GM12878 (cell line): ENCODE measurements around the gene IQCC. TPM values are rescaled to one million over a fixed set of nuclear protein-coding genes. Genes with fewer than 3 reads are reported as not detected.
A peak's percentile ranks its signal among the peaks of the same experiment; 100 is the strongest.

Experiments used
- ATAC-seq: fragments of 200-7000 bp; cut with Tn5 transposase; 3 replicates; pipeline ENCODE4 v1.9.1; 2020; ENCODE audit warnings: mild to moderate bottlenecking, moderate library complexity
- Bru-seq: library from RNA; stranded (reverse); fragments of 400-500 nt; gene quantifications from one replicate; lab custom pipeline; 2021; lab: Mats Ljungman, UMichigan
- BruChase-seq, 2 experiments: library from RNA; stranded (reverse); fragments of 400-500 nt; gene quantifications; one replicate each; lab custom pipeline; 2021; lab: Mats Ljungman, UMichigan
- BruUV-seq: library from RNA; stranded (reverse); fragments of 400-500 nt; replicated peaks from 2 replicates; lab custom pipeline; 2021; lab: Mats Ljungman, UMichigan
- CTCF ChIA-PET: fragments of 300-600 bp; sonication (Branson Sonifier 250); formaldehyde crosslinking; extraction: SDS; loops from one replicate; lab custom pipeline; 2021; ENCODE audit warnings: inconsistent platforms; lab: Yijun Ruan, JAX
- POLR2A ChIA-PET: fragments of 350-600 bp; formaldehyde crosslinking; extraction: SDS; loops from one replicate; lab custom pipeline; 2021; ENCODE audit warnings: inconsistent platforms; lab: Charles Lee
- RAD21 ChIA-PET: fragments of 300-600 bp; sonication (Branson Sonifier 250); formaldehyde crosslinking; loops from one replicate; lab custom pipeline; 2023; ENCODE audit warnings: antibody characterized with exemption; ENCODE audit not compliant: unreplicated experiment; lab: Charles Lee
- SMC1A ChIA-PET: fragments of 300-600 bp; sonication (Branson Sonifier 250); formaldehyde crosslinking; loops from one replicate; lab custom pipeline; 2023; ENCODE audit not compliant: unreplicated experiment, uncharacterized antibody; lab: Charles Lee
- DNase-seq: peaks from one replicate; pipeline ENCODE4 v3.0.0-alpha.2; 2011; ENCODE audit warnings: low read depth, low spot score
- FAIRE-seq: peaks from 3 replicates; lab custom pipeline; 2011; peaks lifted over from hg19 to GRCh38; lab: Jason Lieb, UNC
- H2AFZ ChIP-seq: 2 replicates; pipeline ENCODE4 v1.6.0; 2011; ENCODE audit warnings: low read depth, low read length, control low read depth; ENCODE audit not compliant: control insufficient read depth
- H3K27ac ChIP-seq: 2 replicates; pipeline ENCODE4 v1.5.1; 2011; ENCODE audit warnings: control low read depth; ENCODE audit not compliant: control insufficient read depth, insufficient read depth
- H3K27me3 ChIP-seq, 2 experiments: replicated peaks in 1 of 2; 2 replicates each; pipeline versions ENCODE4 v1.6.0 to v1.6.1; 2011; ENCODE audit warnings: low read length in 1 of 2; ENCODE audit not compliant: control insufficient read depth in 2 of 2, insufficient read depth in 2 of 2
- H3K36me3 ChIP-seq, 2 experiments: 2 replicates each; pipeline ENCODE4 v1.5.1; 2011; ENCODE audit warnings: low read length in 1 of 2; ENCODE audit not compliant: control insufficient read depth in 2 of 2, insufficient read depth in 2 of 2
- H3K4me1 ChIP-seq: 2 replicates; pipeline ENCODE4 v1.6.1; 2011; ENCODE audit warnings: mild to moderate bottlenecking, low read length, moderate library complexity, mixed read lengths; ENCODE audit not compliant: control insufficient read depth, insufficient read depth
- H3K4me2 ChIP-seq: 2 replicates; pipeline ENCODE4 v1.6.0; 2011; ENCODE audit warnings: control low read depth; ENCODE audit not compliant: control insufficient read depth, insufficient read depth
- H3K4me3 ChIP-seq: fragments of 200-600 bp; sonication (generic); 2 replicates; pipeline ENCODE4 v1.5.1; 2016
- H3K79me2 ChIP-seq: 2 replicates; pipeline ENCODE4 v1.6.0; 2011; ENCODE audit warnings: low read length; ENCODE audit not compliant: control insufficient read depth, insufficient read depth
- H3K9ac ChIP-seq: 2 replicates; pipeline ENCODE4 v1.8.0; 2011; ENCODE audit warnings: low read length, control low read depth, mixed read lengths; ENCODE audit not compliant: control insufficient read depth, insufficient read depth
- H3K9me3 ChIP-seq: replicated peaks from 3 replicates; pipeline ENCODE4 v1.5.1; 2011; ENCODE audit warnings: mild to moderate bottlenecking, low read length; ENCODE audit not compliant: control insufficient read depth, insufficient read depth
- H4K20me1 ChIP-seq: 2 replicates; pipeline ENCODE4 v1.6.0; 2011; ENCODE audit not compliant: control insufficient read depth, insufficient read depth
- ATF7 ChIP-seq: fragments of 450-650 bp; IDR thresholded peaks from 2 replicates; pipeline ENCODE4 v1.6.1; 2016; ENCODE audit warnings: low read depth, mild to moderate bottlenecking
- BACH1 ChIP-seq: fragments of 450-650 bp; IDR thresholded peaks from 2 replicates; pipeline ENCODE4 v1.6.1; 2017; ENCODE audit warnings: mild to moderate bottlenecking, borderline replicate concordance
- BMI1 ChIP-seq: fragments of 450-650 bp; IDR thresholded peaks from 2 replicates; pipeline ENCODE4 v1.6.1; 2016; ENCODE audit warnings: mild to moderate bottlenecking, moderate library complexity, borderline replicate concordance
- GABPA ChIP-seq: IDR thresholded peaks from 2 replicates; pipeline ENCODE4 v1.6.1; 2014; ENCODE audit warnings: antibody characterized with exemption, low read depth, mild to moderate bottlenecking, inconsistent platforms
- IKZF1 ChIP-seq: fragments of 450-650 bp; conservative IDR thresholded peaks from 2 replicates; pipeline ENCODE4 v1.6.1; 2017; ENCODE audit warnings: antibody characterized with exemption, mild to moderate bottlenecking
- KAT2A ChIP-seq: conservative IDR thresholded peaks from 2 replicates; pipeline ENCODE4 v1.6.1; 2011; ENCODE audit warnings: low read depth, low read length; ENCODE audit not compliant: control insufficient read depth
- MEF2A ChIP-seq: IDR thresholded peaks from 2 replicates; pipeline ENCODE4 v1.6.1; 2011; ENCODE audit warnings: low read depth, mild to moderate bottlenecking, low read length, moderate library complexity; ENCODE audit not compliant: insufficient read depth
- MXI1 ChIP-seq: fragments of 150-350 bp; IDR thresholded peaks from 2 replicates; pipeline ENCODE4 v1.6.1; 2011; ENCODE audit warnings: low read depth, mild to moderate bottlenecking, inconsistent platforms, low read length, improper control_type of control experiment
- PKNOX1 ChIP-seq: fragments of 450-650 bp; IDR thresholded peaks from 2 replicates; pipeline ENCODE4 v1.6.1; 2016; ENCODE audit warnings: mild to moderate bottlenecking
- POU2F2 ChIP-seq: IDR thresholded peaks from 3 replicates; pipeline ENCODE4 v1.6.1; 2011; ENCODE audit warnings: low read depth, mild to moderate bottlenecking, low read length, borderline replicate concordance
- SMAD1 ChIP-seq: fragments of 450-650 bp; IDR thresholded peaks from 2 replicates; pipeline ENCODE4 v1.6.1; 2018; ENCODE audit warnings: mild to moderate bottlenecking, low read depth; ENCODE audit not compliant: partially characterized antibody
- SMARCA5 ChIP-seq: fragments of 450-650 bp; IDR thresholded peaks from 2 replicates; pipeline ENCODE4 v1.6.1; 2017; ENCODE audit warnings: mild to moderate bottlenecking
- STAT3 ChIP-seq: IDR thresholded peaks from 2 replicates; pipeline ENCODE4 v1.6.1; 2011; ENCODE audit warnings: low read depth, low read length, improper control_type of control experiment
- TCF7 ChIP-seq: IDR thresholded peaks from 2 replicates; pipeline ENCODE4 v1.6.1; 2014; ENCODE audit warnings: antibody characterized with exemption, borderline replicate concordance
- ZNF622 ChIP-seq: fragments of 450-650 bp; IDR thresholded peaks from 2 replicates; pipeline ENCODE4 v1.6.1; 2017; ENCODE audit warnings: mild to moderate bottlenecking, inconsistent platforms
- WGBS: methylation state at CpG from one replicate; pipeline ENCODE4 v1.1.6; 2016; ENCODE audit warnings: low lambda C conversion rate; ENCODE audit not compliant: insufficient replicate concordance, insufficient coverage; ENCODE audit errors: missing lambda C conversion rate; 5-methylcytosine and 5-hydroxymethylcytosine counted together
- in situ Hi-C: fragments of 300-500 bp; cut with MboI; formaldehyde crosslinking; loops from 9 replicates; pipeline ENCODE4 v1.14.3; 2018; ENCODE audit warnings: mixed read lengths
- intact Hi-C: fragments of 100-400 bp; cut with micrococcal nuclease; formaldehyde crosslinking; loops from one replicate; pipeline ENCODE4 v1.14.2; 2022; ENCODE audit not compliant: unreplicated experiment
- long read RNA-seq, 2 experiments: library from polyadenylated mRNA; unstranded; transcript quantifications; one replicate each; pipeline ENCODE4 v2.0.0, GENCODE V29; 2019 to 2020
- polyA minus RNA-seq, 3 experiments: library from RNA; depleted of rRNA, polyadenylated mRNA; stranded (reverse); fragments of >200 nt; gene quantifications; 2 replicates each; pipeline ENCODE4 v1.2.3, GENCODE V29; 2011
- polyA plus RNA-seq, 11 experiments: library from polyadenylated mRNA; depleted of rRNA in 4 of 11; unstranded in 6 of 11; stranded (reverse) in 5 of 11; fragments of >200 nt; fragmentation: Nextera tagmentation in 4 of 11; fragmentation: Illumina TruSeq in 1 of 11; extraction: Ambion mirVana in 4 of 11; extraction: Trizol in 1 of 11; gene quantifications; 1 replicate in 1 of 11; 2 replicates in 10 of 11; pipeline versions ENCODE4 v1.2.1 to v1.2.3, GENCODE V29; 2011 to 2016; ENCODE audit warnings: inconsistent platforms in 2 of 11, missing spikeins in 2 of 11, low read depth in 1 of 11
- total RNA-seq, 4 experiments: library from RNA; depleted of rRNA in 3 of 4; stranded (reverse); fragments of >200 nt in 3 of 4; fragmentation: Illumina TruSeq in 1 of 4; extraction: Trizol in 1 of 4; gene quantifications; 2 replicates each; pipeline versions ENCODE4 v1.2.1 to v1.2.3, GENCODE V29; 2013 to 2021
- TF ChIP-seq, protein P1 (sequence below), 3 experiments: IDR thresholded peaks in 2 of 3; conservative IDR thresholded peaks in 1 of 3; 2 replicates each; pipeline ENCODE4 v1.5.1; 2011; ENCODE audit warnings: low read depth in 3 of 3, low read length in 3 of 3, mild to moderate bottlenecking in 3 of 3, control low read depth in 2 of 3, moderate library complexity in 2 of 3, inconsistent platforms in 1 of 3, mixed read lengths in 1 of 3; ENCODE audit not compliant: control insufficient read depth in 2 of 3, insufficient read depth in 1 of 3; ENCODE audit errors: extremely low read depth in 1 of 3

IQCC gene
- total RNA-seq (2013; cell fraction: nucleolus; rRNA removed) = 7.0 and 8.8 TPM in 2 replicates
- total RNA-seq (2014; rRNA removed) = 5.1 and 5.2 TPM in 2 replicates
- 5.3 and 5.6 TPM in 2 replicates for total RNA-seq (2014; rRNA removed; fragmentation: Illumina TruSeq; extraction: Trizol)
- 2.9 and 3.3 TPM in 2 replicates for total RNA-seq (2021)
- polyA plus RNA-seq (2011; ENCODE audit: low read depth) = 1.0 TPM
- polyA plus RNA-seq (2011; rRNA removed) = 3.1 and 4.1 TPM in 2 replicates
- 3.7 and 5.7 TPM in 2 replicates for polyA plus RNA-seq (2011; cell fraction: cytosol; rRNA removed)
- polyA plus RNA-seq (2011; cell fraction: nucleus; rRNA removed) = 6.7 and 8.0 TPM in 2 replicates
- 2.3 and 2.4 TPM in 2 replicates for polyA plus RNA-seq (2012)
- 6.8 and 7.5 TPM in 2 replicates for polyA plus RNA-seq (2014; fragmentation: Illumina TruSeq; extraction: Trizol)
- polyA plus RNA-seq (2014; fragmentation: Nextera tagmentation; extraction: Ambion mirVana) = 1 to 10 TPM; 2.1 to 3.8 TPM
- polyA plus RNA-seq (2014; rRNA removed) = 5.5 and 6.4 TPM in 2 replicates
- polyA plus RNA-seq (2016; fragmentation: Nextera tagmentation; extraction: Ambion mirVana) = 1 to 10 TPM; 4.8 to 5.1 TPM
- polyA minus RNA-seq (2011; rRNA and poly(A)+ RNA removed) = 3.1 and 5.3 TPM in 2 replicates
- 1.1 and 1.6 TPM in 2 replicates for polyA minus RNA-seq (2011; cell fraction: cytosol; rRNA and poly(A)+ RNA removed)
- 4.1 and 6.5 TPM in 2 replicates for polyA minus RNA-seq (2011; cell fraction: nucleus; rRNA and poly(A)+ RNA removed)
- percentile 64 among the genes with signal in this experiment for Bru-seq, nascent RNA
- BruChase-seq, experiment 1, labeled RNA remaining after a 6-hour chase = percentile 67 among the genes with signal in this experiment
- BruChase-seq, experiment 2, labeled RNA remaining after a 2-hour chase = percentile 63 among the genes with signal in this experiment
- long read RNA-seq, experiment 1 = 0 reads
- long read RNA-seq, experiment 2, transcript IQCC-201 (5 exons, 2,027 nt) = major isoform, 6 of 10 reads
- long read RNA-seq, experiment 2, partial matches to known transcripts = 0 of 10 reads
- long read RNA-seq, experiment 2, other reads (novel, unspliced or antisense) = 0 of 10 reads

DNA sequence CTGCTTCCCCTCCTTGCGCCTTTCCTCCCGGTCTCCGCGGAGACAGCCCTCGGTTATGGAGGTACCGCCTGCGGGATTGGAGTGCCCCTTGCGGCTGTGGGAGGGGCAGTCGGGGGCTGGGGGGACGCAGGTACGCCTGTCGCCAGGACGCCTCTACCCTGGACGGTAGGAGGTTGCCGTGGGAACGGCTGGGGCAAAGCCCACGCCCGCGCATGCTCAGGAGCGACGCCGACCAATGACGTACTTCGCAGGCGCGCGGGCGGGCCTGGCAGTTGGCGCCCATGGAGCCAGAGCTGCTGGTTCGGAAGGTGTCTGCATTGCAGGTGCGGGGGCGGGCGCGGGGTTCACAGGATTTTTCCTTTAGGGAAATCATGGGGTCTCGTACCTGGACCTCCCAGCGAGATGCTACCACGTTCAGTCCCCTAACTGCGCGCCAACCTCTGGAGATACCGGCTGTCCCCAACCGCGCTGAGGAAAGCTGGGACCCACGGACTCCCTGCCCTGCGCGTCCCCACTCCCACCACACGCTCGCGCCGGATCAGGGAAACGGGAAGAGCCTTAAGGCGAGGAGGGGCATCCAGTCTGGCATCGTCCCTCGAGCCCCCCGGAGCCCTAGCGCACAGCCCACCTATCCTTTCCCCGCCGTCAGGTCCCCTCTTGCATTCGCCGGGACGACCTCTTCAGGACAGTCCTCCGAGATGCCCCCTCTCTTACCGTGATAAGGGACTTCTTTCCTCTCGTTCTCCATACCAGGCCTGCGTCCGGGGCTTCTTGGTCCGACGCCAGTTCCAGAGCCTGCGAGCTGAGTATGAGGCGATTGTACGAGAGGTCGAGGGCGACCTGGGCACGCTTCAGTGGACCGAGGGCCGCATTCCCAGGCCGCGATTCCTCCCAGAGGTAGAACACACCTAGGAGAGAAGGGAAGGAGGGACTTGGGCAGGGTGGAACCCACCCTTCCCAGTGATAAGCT is at the start of gene IQCC:
TSS of gene IQCC (plus strand) at position 271 of the 970 bp plus-strand sequence. CDS start at position 282, 11 bp downstream.
- Histone ChIP-seq H4K20me1 (no peaks in the 10 kb centered on the region), H3K9ac (peak within 1 kb of the TSS; percentile 75), H3K27ac (peak within 1 kb of the TSS; percentile 69), H3K27me3 (no peaks in the 10 kb centered on the region), H3K9me3 (no peaks in the 10 kb centered on the region), H2AFZ (peak within 1 kb of the TSS; percentile 89), H3K4me1 (peaks cover 26% of the 10 kb centered on the region), H3K4me3 (peak within 1 kb of the TSS; percentile 80), H3K79me2 (peaks cover 21% of the 10 kb centered on the region), H3K4me2 (peak within 1 kb of the TSS; percentile 88), H3K36me3 (peaks cover 0 to 1% of the 10 kb centered on the region in 2 experiments; a peak in 1 of 4 replicates)
- WGBS = 4% methylated on average over 64 of the region's 77 CpGs
- CTCF ChIA-PET = interaction anchor here (0.8 to 3.0 kb wide), 3 partner anchors 10 to 748 kb away, joined by 3 to 23 read pairs (median 5); no protein-coding TSS in a partner anchor
- TSS peak; percentile 67 for BruUV-seq
- in situ Hi-C loops = no loop called here
- RAD21 ChIA-PET = interaction anchor here (0.5 to 2.7 kb wide), 5 partner anchors 8 to 132 kb away, joined by 3 to 8 read pairs (median 3); partner anchors contain the start of gene TMEM39B
- POLR2A ChIA-PET = interaction anchor here (0.8 to 1.3 kb wide), 3 partner anchors 44 to 133 kb away, joined by 3 to 6 read pairs (median 4); partner anchors contain the start of genes HDAC1 and TMEM39B
- peak; percentile 46 for DNase-seq
- SMC1A ChIA-PET = interaction anchor here (0.6 to 1.4 kb wide), 7 partner anchors 10 to 75 kb away, joined by 3 to 5 read pairs (median 3); no protein-coding TSS in a partner anchor
- ATAC-seq = peak; percentile 68
- peak; percentile 35 for FAIRE-seq
- intact Hi-C loops = no loop called here
- TF ChIP-seq MXI1 = peak; percentile 91
- TF ChIP-seq SMARCA5 = no peak
- TF ChIP-seq GABPA = no peak
- TF ChIP-seq MEF2A = no peak
- TF ChIP-seq SMAD1 = no peak
- TF ChIP-seq, protein P1, sequence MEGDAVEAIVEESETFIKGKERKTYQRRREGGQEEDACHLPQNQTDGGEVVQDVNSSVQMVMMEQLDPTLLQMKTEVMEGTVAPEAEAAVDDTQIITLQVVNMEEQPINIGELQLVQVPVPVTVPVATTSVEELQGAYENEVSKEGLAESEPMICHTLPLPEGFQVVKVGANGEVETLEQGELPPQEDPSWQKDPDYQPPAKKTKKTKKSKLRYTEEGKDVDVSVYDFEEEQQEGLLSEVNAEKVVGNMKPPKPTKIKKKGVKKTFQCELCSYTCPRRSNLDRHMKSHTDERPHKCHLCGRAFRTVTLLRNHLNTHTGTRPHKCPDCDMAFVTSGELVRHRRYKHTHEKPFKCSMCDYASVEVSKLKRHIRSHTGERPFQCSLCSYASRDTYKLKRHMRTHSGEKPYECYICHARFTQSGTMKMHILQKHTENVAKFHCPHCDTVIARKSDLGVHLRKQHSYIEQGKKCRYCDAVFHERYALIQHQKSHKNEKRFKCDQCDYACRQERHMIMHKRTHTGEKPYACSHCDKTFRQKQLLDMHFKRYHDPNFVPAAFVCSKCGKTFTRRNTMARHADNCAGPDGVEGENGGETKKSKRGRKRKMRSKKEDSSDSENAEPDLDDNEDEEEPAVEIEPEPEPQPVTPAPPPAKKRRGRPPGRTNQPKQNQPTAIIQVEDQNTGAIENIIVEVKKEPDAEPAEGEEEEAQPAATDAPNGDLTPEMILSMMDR (IDR thresholded peaks at IDR 0.05 in 2 of 3, conservative IDR thresholded peaks at IDR 0.05 in 1 of 3; ENCODE audit: control insufficient read depth in 2 of 3, extremely low read depth in 1 of 3, insufficient read depth in 1 of 3, low read depth in 3 of 3, low read length in 3 of 3) = no peak
- no peak for TF ChIP-seq STAT3
- TF ChIP-seq PKNOX1 = 0 out of 2 replicates have a peak, but pooled peaks have one; percentile 5
- peak; percentile 95 for TF ChIP-seq BMI1
- no peak for TF ChIP-seq TCF7
- TF ChIP-seq POU2F2 = peak; percentile 48; the same call in 2 of the 3 replicates
- peak; percentile 84 for TF ChIP-seq IKZF1
- no peak for TF ChIP-seq ZNF622
- TF ChIP-seq BACH1 = 0 out of 2 replicates have a peak, but pooled peaks have one; percentile 61
- TF ChIP-seq KAT2A = no peak
- peak; percentile 69 for TF ChIP-seq ATF7
